Muscle layer of colon (tissue), 2 donors: ENCODE data around the gene SUN2.

Experiments used
- H3K27ac ChIP-seq: one replicate; pipeline ENCODE4 v1.7.0; 2013; ENCODE audit warnings: low read depth, mild to moderate bottlenecking, low read length, moderate library complexity
- H3K27me3 ChIP-seq, 2 donors: one replicate each; pipeline ENCODE4 v1.7.0; 2013; ENCODE audit warnings: low read length in 2 of 2, mild to moderate bottlenecking in 2 of 2; ENCODE audit not compliant: insufficient read depth in 2 of 2, control insufficient read depth in 1 of 2
- H3K36me3 ChIP-seq: one replicate; pipeline ENCODE4 v1.7.0; 2013; ENCODE audit warnings: mild to moderate bottlenecking, low read length; ENCODE audit not compliant: insufficient read depth
- H3K4me1 ChIP-seq: one replicate; pipeline ENCODE4 v1.7.0; 2013; ENCODE audit warnings: mild to moderate bottlenecking, low read length; ENCODE audit not compliant: insufficient read depth
- H3K4me3 ChIP-seq, 2 donors: one replicate each; pipeline ENCODE4 v1.7.0; 2013; ENCODE audit warnings: low read length in 2 of 2, low read depth in 1 of 2, mild to moderate bottlenecking in 1 of 2, moderate library complexity in 1 of 2
- H3K9ac ChIP-seq: one replicate; pipeline ENCODE4 v1.7.0; 2013; ENCODE audit warnings: low read length
- H3K9me3 ChIP-seq: one replicate; pipeline ENCODE4 v1.7.0; 2013; ENCODE audit warnings: mild to moderate bottlenecking, low read length
- donor health status: abdominal sarcoma.
- donor health status: Adenocarcinoma of cecum.

The SUN2 gene

DNA sequence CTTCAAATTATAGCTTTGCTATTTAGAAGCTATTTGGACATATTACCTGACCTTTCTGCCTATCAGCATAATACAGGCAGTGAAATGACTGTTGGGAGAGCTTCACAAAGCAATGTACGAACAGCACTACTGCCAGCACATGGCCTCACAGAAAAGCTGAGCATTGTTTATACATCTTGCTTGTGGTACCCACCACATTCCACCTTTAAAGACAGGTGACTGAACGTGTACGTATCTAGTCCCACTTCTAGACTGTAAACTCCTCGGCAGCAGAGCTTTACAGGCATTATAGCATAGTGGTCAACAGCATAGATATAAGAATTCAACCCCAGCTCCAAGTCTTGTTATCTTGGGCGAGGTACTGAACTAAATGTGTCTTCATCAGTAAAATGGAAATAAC, 56.7 kb downstream of the SUN2 start:
- H3K4me1 ChIP-seq, result peaks cover 44% of the 10 kb centered on the region
- peak overlapping the region; percentile 33 to 59 for H3K4me3 ChIP-seq
- H3K27ac ChIP-seq, result peak overlapping the region; percentile 85
- no peaks in the 10 kb centered on the region for H3K36me3 ChIP-seq
- H3K9me3 ChIP-seq, result no peaks in the 10 kb centered on the region
- no peaks in the 10 kb centered on the region for H3K27me3 ChIP-seq
- H3K9ac ChIP-seq, result peak overlapping the region; percentile 89

DNA sequence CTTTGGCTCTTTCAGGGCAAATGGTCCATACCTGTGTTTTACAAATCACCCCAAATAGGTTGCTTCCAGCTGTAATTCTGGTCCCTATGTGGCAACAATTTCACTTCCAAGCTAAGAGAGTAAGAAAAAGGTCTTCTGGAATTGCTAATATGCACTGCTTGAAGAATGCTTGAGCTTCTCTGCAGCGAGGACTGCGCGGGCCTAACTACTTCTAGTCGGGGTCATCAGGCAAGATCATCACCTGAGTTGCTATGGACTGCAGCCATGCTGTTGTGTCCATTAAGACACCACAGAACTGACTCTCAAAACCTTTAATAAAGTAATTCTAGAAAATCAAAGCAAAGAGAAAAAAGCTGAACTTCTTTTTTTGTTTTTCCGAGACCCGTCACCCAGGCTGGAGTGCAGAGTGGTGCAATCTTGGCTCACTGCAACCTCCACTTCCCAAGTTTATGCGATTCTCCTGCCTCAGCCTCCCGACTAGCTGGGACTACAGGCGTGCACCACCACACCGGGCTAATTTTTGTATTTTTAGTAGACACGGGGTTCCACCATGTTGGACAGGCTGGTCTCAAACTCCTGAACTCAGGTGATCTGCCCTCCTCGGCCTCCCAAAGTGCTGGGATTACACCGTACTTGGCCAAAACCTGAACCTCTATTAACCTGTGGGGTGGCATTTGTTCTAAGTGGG, 57.2 kb downstream of the SUN2 start:
- Histone ChIP-seq H3K9me3 (no peaks in the 10 kb centered on the region), H3K4me1 (peaks cover 44% of the 10 kb centered on the region), H3K36me3 (no peaks in the 10 kb centered on the region), H3K9ac (peak overlapping the region; percentile 89), H3K4me3 (peak overlapping the region in 1 of 2 donors; percentile 59), H3K27ac (no peak overlapping the region), H3K27me3 (no peaks in the 10 kb centered on the region)

DNA sequence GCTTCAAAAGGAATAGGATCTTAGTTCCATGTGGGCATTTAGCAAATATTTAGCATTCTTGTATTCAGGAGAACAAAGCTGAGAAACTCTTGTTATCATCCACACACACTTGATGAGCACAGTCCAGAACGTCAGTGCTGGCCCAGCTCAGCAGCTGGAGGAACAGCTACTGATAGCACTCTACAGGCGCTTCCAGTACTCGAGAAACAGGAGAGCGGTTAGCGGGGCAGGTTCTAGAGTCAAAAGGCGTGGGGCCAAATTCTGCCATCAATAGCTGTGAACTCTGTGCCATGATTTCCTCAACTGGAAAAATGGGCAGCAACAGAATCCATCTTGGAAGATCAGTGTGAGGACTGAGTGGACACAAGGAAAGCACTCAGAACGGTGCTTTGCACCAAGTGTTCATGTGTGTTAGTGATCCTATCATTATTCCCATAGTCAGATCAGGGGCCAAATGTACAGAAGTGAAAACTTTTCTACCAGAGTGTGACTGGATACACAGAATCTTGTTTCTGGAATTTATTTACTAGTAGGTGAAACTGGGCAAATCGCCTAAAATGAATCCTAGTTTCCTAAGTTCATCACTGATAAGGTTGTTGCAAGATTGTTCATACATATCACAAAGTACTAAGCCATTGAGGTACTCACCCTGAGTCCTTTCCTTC, 58.2 kb downstream of the SUN2 start:
- H3K9ac ChIP-seq, result no peak overlapping the region
- no peaks in the 10 kb centered on the region for H3K9me3 ChIP-seq
- H3K27ac ChIP-seq, result peak overlapping the region; percentile 66
- H3K36me3 ChIP-seq, result no peaks in the 10 kb centered on the region
- no peaks in the 10 kb centered on the region for H3K27me3 ChIP-seq
- peak overlapping the region in 1 of 2 donors; percentile 13 for H3K4me3 ChIP-seq
- peaks cover 44% of the 10 kb centered on the region for H3K4me1 ChIP-seq

DNA sequence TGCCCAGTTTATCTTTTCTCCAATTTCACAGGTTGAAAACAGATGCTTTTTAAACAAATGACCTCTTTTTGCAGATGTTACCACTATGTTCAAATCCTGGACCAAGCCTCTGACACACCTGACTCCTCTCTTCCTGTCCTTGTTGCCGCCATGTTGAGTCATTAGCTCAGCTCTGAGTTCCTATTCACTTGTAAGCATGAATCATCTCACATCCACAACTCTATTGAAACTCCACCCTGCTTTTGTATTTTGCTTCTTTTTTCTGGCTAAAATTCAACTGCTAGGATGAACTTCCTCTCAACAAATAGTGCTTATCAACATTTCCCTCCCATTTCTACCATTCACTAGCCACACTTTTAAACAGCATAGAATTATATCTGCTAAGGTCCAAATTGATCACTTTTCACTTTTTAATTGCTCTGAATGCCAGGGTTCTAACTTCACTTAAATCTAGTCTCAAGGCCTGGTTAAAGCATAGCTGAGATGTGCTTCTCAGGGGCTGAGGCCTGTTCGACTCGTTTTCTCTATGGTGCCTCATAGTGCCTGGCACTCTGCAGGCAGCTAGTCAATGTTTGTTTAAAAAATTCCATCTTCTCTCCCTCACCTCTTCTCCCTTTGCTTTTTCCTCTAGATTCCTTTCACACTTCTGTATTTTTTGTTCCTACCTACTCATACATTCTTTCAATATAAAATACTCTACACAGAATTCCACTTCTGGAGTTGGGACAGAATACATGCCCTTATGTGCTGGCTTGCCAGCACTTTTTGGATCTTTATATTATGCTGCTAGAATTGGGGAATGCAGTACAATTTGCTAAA, 59.0 kb downstream of the SUN2 start:
- H3K9me3 ChIP-seq, result no peaks in the 10 kb centered on the region
- H3K27ac ChIP-seq, result peak overlapping the region; percentile 66
- H3K4me1 ChIP-seq, result peaks cover 44% of the 10 kb centered on the region
- H3K27me3 ChIP-seq, result no peaks in the 10 kb centered on the region
- H3K4me3 ChIP-seq, result no peak overlapping the region
- H3K36me3 ChIP-seq, result peaks cover 4% of the 10 kb centered on the region
- no peak overlapping the region for H3K9ac ChIP-seq

DNA sequence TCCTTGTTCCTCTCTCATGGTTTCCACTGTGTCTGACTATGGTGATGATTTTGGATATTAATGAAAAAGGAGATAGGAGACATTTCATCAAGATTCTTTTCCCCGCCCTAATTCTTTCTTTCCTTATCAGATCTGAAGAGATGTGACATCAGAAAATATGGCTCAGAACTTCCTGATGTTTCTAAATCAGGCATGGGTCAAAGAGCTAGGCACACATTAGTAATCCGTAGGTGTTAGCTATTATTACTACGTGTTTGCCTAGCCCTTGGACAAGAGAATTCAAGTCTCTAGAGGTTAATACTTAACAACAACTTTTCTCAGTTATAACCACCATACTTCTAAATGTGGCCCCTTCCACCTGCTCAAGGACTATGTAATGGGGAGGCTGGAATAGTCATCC, 60.9 kb downstream of the SUN2 start:
- peaks cover 5% of the 10 kb centered on the region for H3K36me3 ChIP-seq
- no peak overlapping the region for H3K4me3 ChIP-seq
- no peaks in the 10 kb centered on the region for H3K27me3 ChIP-seq
- H3K9ac ChIP-seq, result no peak overlapping the region
- no peak overlapping the region for H3K27ac ChIP-seq
- H3K9me3 ChIP-seq, result no peaks in the 10 kb centered on the region
- H3K4me1 ChIP-seq, result peaks cover 39% of the 10 kb centered on the region

DNA sequence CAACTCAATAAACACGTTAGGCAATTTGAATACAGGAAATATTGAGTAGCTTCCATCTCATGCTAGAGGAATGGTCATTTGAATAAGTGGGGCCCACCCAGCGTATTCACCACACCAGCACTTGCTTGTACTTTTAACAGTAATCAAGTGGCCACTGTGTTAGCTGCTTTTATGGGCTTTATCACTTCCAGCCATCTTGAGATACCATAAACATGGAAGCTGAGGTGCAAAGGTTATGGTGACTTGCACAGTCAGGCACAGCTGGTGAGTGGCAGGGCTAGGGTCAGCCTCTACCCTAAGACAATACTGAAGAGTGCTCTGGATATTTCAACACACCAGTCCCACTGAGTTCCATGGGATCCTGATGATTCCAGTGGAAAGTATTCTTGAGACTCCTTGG, 61.7 kb downstream of the SUN2 start:
- H3K4me3 ChIP-seq, result no peak overlapping the region
- peaks cover 31% of the 10 kb centered on the region for H3K4me1 ChIP-seq
- H3K36me3 ChIP-seq, result peaks cover 9% of the 10 kb centered on the region
- H3K27me3 ChIP-seq, result no peaks in the 10 kb centered on the region
- H3K27ac ChIP-seq, result no peak overlapping the region
- no peaks in the 10 kb centered on the region for H3K9me3 ChIP-seq
- H3K9ac ChIP-seq, result no peak overlapping the region

DNA sequence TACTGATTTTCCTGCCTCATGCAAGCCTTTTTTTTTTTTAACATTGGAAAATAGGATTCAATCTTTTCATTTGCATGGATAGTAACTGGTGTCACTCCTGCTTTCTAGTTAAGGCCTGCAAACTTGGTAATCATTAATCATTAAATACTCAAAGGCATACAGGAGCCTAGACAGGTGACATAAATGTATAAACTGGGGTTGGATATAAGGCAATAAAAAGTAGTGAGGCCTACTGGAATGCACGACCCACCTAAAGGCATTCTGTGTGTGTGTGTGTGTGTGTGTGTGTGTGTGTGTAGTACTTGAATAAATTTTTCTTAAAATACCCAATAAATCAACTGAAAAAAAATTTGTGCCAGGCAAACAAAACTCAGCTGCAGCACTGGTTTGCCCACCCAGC, 66.1 kb downstream of the SUN2 start:
- H3K9ac ChIP-seq, result no peak overlapping the region
- peaks cover 49% of the 10 kb centered on the region for H3K36me3 ChIP-seq
- H3K27me3 ChIP-seq, result no peaks in the 10 kb centered on the region
- no peaks in the 10 kb centered on the region for H3K4me1 ChIP-seq
- H3K9me3 ChIP-seq, result no peaks in the 10 kb centered on the region
- H3K4me3 ChIP-seq, result no peak overlapping the region
- H3K27ac ChIP-seq, result no peak overlapping the region

DNA sequence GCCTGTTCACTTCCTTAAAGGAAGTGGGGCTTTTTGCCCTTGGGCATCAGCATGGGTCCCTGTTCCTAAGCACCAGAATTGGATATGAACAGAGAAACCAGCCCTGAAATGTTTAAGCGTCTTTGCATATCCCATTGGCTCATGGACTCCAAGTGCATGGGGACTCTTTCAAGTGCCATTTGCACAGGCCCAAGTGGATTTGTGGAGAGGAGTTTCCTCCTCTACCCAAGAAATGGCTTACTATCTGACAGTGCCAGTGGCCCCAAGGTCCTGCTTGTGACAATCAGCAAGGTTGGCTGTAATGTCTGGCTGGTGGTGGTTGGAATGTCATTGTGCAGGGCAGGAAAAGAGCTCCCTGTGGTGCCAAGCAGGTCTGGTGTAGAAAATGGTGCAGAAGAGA, 70.0 kb downstream of the SUN2 start:
- Histone ChIP-seq H3K9ac (no peak overlapping the region), H3K4me3 (no peak overlapping the region), H3K27me3 (no peaks in the 10 kb centered on the region), H3K9me3 (no peaks in the 10 kb centered on the region), H3K4me1 (peaks cover 11% of the 10 kb centered on the region), H3K36me3 (peaks cover 59% of the 10 kb centered on the region), H3K27ac (no peak overlapping the region)

DNA sequence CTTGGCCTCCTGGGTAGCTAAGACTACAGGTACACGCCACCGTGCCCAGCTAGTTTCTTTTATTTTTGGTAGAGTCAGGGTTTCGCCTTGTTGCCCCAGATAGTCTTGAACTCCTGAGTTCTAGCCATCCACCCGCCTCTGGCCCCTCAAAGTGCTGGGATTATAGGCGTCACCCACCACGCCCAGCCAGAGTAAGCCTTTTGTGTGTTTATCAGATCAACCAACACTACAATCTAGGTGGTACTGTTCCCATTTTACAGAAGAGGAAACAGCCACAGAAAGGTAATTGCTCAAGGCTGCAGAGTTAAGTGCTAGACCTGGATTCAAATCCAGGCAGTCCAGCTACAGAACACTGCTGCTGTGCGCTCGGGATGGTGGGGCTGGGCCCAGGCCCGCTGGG, 70.9 kb downstream of the SUN2 start:
- H3K9ac ChIP-seq, result no peak overlapping the region
- H3K27ac ChIP-seq, result no peak overlapping the region
- H3K36me3 ChIP-seq, result peaks cover 59% of the 10 kb centered on the region
- no peaks in the 10 kb centered on the region for H3K27me3 ChIP-seq
- H3K4me1 ChIP-seq, result peaks cover 11% of the 10 kb centered on the region
- no peaks in the 10 kb centered on the region for H3K9me3 ChIP-seq
- no peak overlapping the region for H3K4me3 ChIP-seq
